Ramos (cell line): Measurements from ENCODE around the gene COBL.

Experiments
- in situ Hi-C: fragments of 300-500 bp; cut with MboI; formaldehyde crosslinking; loops from one replicate; pipeline ENCODE4 v1.14.3; 2022; ENCODE audit warnings: low sequenced_read_pairs; ENCODE audit not compliant: unreplicated experiment

Gene COBL

GRCh38 chr7:51326656-51327286 is 10.2 kb upstream of the COBL start:
- in situ Hi-C loops: no loop called here

GRCh38 chr7:51325908-51326307 is 9.3 kb upstream of the COBL start:
- in situ Hi-C loops: no loop called here

- in situ Hi-C loops: no loop called here
Observed at GRCh38 chr7:51325261-51325676, 8.7 kb upstream of the COBL start.

GRCh38 chr7:51324206-51324898 is 7.7 kb upstream of the COBL start:
- in situ Hi-C loops: no loop called here

GRCh38 chr7:51321961-51322515 is 5.4 kb upstream of the COBL start:
- in situ Hi-C loops: no loop called here

- in situ Hi-C loops: no loop called here
Observed at GRCh38 chr7:51318886-51319579, 2.4 kb upstream of the COBL start.

- in situ Hi-C loops: no loop called here
Observed at GRCh38 chr7:51318001-51318400, 1.4 kb upstream of the COBL start.

GRCh38 chr7:51317582-51317910 is 937 bp upstream of the COBL start:
- in situ Hi-C loops: no loop called here

GRCh38 chr7:51316262-51316665 is 345 bp downstream of the COBL start:
- in situ Hi-C loops: no loop called here

GRCh38 chr7:51315393-51316261 is 982 bp downstream of the COBL start:
- in situ Hi-C loops: no loop called here

GRCh38 chr7:51314726-51315125 is 1.9 kb downstream of the COBL start:
- in situ Hi-C loops: no loop called here

GRCh38 chr7:51313738-51314425 is 2.7 kb downstream of the COBL start:
- in situ Hi-C loops: no loop called here

GRCh38 chr7:51312951-51313737 is 3.5 kb downstream of the COBL start:
- in situ Hi-C loops: no loop called here

GRCh38 chr7:51311166-51311565 is 5.4 kb downstream of the COBL start:
- in situ Hi-C loops: no loop called here

GRCh38 chr7:51310131-51310583 is 6.5 kb downstream of the COBL start:
- in situ Hi-C loops: no loop called here

GRCh38 chr7:51309361-51310130 is 7.1 kb downstream of the COBL start:
- in situ Hi-C loops: no loop called here

- in situ Hi-C loops: no loop called here
Observed at GRCh38 chr7:51308696-51309095, 7.9 kb downstream of the COBL start.

GRCh38 chr7:51308265-51308664 is 8.3 kb downstream of the COBL start:
- in situ Hi-C loops: no loop called here
